NCI-H1048 (cell line): ENCODE results near the gene THAP6.
"Not testable (repeated sequence)": the region's sequence is repeated elsewhere in the genome, so short reads cannot be mapped to it uniquely, and the experiment has no call there.

ENCODE experiments used
- DNase-seq: peaks from one replicate; lab custom pipeline; 2025; lab: John Stamatoyannopoulos, UW

Gene THAP6

DNA sequence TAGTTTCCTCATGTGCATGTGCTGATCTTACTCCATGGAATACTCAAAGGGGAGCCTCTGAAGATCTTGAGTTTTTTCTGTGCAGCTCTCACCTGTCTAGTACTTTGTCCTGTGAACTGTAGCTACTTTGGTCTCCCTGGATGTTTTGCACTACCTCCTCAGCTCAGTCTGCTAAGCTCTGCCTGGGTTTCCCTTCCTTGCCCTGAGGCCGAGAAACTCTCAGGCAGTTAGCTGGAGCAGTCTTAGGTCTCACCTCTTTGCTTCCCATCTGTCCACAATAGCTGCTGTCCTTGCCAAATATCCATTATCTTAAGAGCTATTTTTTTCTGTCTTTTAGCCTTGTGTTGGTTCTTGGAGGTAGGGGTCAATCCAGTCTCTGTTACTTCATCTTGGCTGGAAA is 11.6 kb downstream of the THAP6 start:
- DNase-seq, result no peak

DNA sequence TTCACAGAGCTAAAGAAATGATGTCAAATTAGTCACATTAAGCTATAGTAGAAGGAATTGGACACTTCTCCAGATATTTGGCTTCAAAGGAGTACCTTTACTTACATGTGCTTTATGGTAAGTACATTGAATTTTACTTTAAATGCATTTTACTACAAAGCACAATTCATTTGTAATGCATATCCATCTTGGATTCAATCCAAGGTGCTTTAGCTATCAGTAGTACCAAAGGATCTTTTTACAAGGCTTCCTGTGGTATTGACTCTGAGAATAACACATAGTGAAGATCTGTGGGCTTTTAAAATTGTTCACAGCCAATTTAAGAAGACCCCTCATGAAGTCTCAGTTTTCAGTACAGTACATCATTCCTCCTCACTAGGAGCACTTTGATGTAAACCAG is 13.2 kb downstream of the THAP6 start:
- no peak for DNase-seq

DNA sequence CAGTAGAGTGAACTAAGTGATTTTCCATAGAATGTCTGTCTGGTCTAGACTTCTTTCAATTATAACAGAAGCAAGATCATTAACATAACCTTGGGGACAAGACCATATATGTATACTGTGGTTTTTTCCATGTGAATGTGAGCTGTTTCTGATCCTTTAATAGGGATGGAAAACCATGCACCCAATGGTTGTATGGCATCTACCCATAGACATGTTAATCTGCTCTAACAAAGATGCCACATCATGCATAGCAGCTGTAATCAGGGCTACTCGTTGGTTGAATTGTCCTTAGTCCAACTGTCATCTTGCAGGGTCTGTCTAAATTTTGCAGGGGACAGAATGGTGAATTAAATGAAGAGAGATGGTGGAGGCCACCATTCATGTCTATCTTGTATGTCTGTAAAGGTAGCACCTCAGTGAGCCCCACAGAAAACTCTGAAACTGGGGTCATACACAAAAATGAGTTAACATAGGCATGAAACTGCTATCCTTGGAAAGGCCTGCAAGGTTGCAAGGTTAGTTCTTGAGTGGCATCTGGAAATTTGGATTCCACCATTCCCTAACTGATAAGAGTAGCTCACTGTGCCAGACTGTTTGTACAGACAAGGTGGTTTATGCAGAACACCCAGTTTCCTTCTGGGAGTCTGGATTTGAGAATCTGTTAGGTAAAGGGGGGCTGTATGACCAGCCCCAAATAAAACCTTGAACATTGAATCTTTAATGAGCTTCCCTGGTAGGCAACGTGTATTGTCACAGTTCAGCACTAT is 16.5 kb downstream of the THAP6 start:
- no peak for DNase-seq

DNA sequence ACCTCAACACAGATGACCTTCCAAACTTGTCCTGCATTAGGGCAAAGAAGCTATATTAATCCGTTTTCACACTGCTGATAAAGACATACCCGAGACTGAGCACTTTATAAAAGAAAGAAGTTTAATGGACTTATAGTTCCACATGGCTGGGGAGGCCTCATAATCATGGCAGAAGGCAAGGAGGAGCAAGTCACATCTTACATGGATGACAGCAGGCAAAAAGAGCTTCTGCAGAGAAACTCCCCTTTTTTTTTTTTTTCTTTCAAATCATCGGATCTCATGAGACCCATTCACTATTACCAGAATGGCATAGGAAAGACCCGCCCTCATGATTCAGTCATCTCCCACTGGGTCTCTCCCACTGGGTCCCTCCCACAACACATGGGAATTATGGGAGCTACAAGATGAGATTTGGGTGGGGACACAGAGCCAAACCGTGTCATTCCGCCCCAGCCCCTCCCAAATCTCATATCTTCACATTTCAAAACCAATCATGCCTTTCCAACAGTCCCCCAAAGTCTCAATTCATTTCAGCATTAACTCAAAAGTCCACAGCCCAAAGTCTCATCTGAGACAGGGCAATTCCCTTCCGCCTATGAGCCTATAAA is 17.4 kb downstream of the THAP6 start:
- not testable (repeated sequence) for DNase-seq

DNA sequence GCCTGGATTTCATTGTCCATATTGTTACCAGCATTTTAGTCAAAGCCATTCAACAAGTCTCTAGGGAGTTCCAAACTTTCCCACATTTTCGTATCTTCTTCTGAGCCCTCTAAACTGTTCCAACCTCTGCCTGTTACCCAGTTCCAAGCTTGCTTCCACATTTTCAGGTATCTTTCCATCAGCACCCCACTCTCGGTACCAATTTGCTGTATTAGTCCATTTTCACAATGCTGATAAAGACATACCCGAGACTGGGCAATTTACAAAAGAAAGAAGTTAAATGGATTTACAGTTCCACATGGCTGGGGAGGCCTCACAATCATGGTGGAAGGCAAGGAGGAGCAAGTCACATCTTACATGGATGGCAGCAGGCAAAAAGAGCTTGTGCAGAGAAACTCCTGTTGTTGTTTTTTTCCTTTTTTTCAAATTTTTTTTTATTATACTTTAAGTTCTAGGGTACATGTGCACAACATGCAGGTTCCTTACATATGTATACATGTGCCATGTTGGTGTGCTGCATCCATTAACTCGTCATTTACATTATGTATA is 19.1 kb downstream of the THAP6 start:
- not testable (repeated sequence) for DNase-seq

DNA sequence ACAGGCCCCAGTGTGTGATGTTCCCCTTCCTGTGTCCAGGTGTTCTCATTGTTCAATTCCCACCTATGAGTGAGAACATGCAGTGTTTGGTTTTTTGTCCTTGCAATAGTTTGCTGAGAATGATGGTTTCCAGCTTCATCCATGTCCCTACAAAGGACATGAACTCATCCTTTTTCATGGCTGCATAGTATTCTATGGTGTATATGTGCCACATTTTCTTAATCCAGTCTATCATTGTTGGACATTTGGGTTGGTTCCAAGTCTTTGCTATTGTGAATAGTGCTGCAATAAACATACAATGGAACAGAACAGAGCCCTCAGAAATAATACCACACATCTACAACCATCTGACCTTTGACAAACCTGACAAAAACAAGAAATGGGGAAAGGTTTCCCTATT is 19.7 kb downstream of the THAP6 start:
- DNase-seq, result not testable (repeated sequence)

DNA sequence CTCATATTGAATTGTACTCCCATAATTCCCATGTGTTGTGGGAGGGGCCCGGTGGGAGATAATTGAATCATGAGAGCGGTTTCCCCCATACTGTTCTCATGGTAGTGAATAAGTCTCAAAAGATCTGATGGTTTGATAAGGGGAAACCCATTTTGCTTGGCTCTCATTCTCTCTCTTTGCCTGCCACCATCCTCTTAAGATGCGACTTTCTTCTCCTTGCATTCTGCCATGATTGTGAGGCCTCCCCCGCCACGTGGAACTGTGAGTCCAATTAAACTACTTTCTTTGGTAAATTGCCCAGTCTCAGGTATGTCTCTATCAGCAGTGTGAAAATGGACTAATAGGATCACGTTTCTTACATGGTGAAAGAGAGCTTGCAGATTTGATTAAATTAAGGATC is 23.0 kb downstream of the THAP6 start:
- not testable (repeated sequence) for DNase-seq

DNA sequence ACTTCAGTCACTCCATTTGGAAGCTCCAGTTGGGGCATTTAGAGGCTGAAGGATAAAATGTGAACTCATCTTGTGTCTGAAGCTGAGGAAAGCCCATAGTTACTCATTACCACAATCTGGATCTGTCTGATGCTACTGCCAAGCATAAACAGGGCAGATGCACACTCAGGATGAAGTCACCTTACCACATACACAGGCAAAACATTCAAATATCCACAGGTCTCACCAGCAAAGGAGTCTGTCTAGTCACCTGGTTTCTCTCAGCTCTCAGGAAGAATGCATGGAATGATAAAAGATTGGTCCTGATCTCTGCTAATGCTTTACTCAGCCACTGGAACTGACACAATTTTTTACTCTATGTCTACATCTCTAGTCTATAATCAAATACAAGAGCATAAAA is 28.6 kb downstream of the THAP6 start:
- no peak for DNase-seq

DNA sequence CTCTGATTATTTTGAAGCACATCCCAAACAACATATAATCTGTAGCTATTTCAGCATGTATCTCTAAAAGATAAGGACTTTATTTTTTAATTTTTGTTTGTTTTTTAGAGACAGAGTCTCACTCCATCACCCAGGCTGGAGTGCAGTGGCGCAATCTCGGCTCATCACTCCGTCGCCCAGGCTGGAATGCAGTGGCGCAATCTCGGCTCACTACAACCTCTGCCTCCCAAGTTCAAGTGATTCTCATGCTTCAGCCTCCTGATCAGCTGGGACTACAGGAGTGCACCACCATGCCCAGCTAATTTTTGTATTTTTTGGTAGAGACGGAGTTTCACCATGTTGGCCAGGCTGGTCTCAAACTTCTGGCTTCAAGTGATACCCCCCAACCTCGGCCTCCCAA is 29.9 kb downstream of the THAP6 start:
- DNase-seq, result not testable (repeated sequence)

DNA sequence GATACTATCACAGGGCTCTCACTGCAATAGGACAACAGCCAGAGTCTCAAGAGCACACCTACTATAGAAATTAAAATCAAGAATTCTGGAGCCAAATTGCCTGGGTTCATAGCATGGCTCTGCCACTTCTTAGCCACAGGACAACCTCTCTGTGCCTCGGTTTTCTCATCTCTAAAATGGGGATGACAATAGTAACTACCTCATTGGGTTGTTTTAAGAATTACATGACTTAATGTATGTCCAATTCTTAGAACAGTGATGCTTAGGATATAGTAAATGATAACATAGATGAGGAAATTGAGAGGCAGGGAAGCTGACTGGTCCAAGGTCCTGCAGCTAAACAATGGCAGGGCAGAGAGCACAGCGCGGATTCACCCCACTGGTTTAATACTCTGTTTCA is 30.6 kb downstream of the THAP6 start:
- DNase-seq, result no peak

DNA sequence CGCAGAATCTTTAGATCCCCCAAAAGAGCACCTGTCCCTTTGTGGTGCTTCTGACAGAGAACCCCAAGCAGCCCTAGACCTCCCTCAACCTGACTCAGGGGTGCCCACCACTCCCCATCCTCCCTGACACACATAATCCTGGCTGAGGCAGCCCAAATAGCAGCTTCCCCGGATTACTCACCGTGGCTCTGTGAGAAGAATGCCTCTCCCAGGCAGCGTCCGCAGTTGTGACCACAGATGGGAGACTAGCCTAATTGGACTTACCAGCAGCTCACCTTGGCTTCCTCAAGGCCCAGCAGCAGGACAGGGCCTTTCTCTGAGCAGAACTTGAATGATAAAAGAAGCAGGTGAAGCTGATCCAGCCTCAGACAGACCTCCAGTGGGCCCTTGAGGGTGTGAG is 31.3 kb downstream of the THAP6 start:
- no peak for DNase-seq

DNA sequence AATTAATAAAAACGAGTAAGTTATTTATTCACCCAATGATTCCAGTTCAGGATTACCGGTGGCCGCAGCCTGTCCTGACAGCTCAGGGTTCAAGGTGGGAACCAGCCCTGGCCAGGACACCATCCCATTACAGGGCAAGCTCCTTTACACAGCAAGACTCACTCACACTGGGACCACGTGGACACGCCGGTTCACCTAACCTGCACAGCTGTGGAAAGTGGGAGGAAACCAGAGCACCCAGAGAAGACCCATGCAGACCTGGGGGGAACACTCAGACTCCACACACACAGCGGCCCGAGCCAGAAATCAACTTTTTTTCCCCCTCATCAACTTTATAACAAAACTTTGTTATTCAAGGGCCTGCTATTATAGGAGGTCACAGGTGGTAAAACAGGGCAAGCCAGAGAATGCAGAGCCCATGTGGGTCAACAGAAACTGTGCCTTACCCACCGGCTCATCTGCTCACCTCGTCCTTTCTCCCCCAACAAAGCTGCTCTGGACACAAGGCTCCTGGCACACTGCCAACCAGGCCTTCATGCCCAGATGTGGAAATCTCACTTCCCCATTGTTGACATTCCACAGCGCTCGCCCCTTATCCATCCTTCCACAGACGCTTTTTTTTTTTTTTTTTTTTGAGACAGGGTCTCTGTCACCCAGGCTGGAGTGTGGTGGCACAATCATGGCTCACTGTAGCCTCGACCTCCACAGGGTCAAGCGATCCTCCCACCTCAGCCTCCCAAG is 33.5 kb downstream of the THAP6 start:
- no peak for DNase-seq

DNA sequence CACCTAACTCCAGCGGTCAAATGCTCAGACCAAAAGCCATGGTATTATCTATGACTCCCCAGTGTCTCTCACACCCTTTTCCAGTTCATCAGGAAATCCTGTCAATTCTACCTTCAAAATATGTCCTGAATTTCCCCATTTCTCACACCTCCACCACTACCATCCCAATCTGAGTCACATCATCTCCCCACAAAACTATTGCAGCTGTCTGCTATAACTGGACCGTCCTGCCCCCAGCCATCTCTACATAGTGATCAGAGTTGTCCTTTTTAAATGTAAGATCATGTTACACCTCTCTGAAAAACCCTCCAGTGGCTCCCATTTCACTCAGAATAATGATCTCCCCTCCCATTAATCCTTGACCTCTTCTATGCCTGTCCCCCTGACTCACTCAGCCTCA is 34.7 kb downstream of the THAP6 start:
- no peak for DNase-seq

DNA sequence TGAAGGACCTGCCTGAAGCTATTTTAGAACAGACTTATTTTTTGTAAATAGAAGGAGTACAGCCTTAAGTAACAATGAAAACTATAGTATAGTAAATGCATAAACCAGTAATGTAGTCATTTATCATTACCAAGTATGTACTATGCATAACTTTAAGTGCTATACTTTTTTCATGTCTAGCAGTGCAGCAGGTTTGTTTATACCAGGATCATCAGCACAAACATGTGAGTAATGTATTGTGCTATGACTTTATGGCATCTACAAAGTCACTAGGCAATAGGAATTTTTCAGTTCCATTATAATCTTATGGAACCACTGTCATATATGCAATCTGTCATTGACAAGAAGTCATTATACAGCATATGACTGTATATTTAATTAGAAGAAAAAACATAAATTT is 38.2 kb downstream of the THAP6 start:
- no peak for DNase-seq

DNA sequence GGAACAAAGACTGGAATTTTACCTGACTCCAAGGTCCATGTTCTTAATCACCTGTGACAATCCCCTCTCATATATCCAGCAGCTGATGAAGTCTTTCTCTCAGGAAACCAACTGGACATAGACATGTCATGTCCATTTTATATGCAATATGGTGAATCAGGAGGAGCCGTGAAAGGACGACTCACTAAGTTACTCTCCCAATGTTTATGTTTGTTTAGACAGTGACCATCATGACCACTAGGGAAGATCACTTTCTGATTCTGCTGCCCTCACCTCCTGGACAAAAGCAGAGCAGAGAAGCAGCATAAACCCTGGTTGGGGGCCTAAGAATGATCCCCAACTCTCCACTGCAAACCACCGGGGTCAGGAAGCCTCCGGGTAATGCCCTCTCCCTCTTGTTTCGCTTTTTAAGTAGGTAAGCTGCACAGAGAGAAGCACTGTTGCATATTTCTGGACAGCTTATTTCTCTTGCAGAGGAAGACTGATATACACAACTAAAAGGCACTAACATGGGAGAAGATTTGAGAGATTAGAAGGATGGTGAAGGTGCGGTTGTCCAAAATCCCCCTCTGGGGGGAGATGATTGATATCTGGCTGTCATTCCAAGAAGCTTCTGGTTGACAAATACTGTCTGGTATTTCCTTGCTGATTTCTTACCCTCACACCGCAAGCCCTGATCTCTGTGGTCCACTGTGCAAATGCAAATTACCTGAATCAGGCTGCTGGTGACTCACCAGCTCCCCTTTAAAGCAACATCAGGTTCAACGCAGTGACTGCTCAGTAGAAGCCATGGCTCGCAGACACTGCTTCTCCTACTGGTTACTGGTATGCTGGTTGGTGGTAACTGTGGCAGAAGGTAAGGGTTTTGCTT is 41.3 kb downstream of the THAP6 start, which contains the start of gene ODAPH:
Gene ODAPH (plus strand): TSS at position 773 of the 871 bp plus-strand sequence. CDS start 17 bp downstream, at position 790.
- no peak for DNase-seq

DNA sequence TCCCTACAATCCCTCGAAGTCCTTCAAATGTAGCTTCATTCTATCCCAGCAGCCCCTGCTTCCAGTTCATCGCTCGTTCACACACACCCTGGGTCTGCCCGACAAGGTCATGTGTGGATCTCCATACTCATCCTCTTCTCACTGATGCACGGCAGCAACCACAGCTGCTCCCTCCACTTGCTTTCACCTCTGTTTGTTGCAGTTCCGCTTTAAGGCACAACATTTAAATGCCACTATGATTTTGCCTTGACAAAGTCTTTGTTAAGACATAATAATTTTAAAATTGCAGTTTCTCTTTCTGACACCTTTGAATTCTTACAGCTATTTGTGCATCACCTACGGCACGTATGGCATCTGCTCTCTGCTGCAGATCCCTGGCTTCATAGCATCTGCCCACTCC is 43.4 kb downstream of the THAP6 start:
- DNase-seq, result no peak

DNA sequence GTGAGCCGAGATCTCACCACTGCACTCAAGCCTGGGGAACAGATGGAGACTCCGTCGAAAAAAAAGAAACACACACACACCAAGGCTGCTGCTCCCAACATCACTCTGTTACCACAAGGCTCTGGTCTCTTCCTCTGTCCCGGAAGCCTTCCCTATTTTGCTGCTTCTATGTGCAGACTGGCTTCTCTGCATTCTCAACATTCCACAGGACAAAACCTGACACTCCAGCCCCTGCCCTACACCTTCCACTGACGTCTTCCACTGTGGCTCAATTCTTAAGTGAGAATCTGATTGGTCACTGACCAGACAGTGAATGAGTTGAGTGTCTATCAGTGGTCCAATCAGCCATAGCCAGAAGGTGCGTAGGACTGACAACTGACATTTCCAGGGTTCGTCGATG is 47.5 kb downstream of the THAP6 start:
- DNase-seq, result no peak

DNA sequence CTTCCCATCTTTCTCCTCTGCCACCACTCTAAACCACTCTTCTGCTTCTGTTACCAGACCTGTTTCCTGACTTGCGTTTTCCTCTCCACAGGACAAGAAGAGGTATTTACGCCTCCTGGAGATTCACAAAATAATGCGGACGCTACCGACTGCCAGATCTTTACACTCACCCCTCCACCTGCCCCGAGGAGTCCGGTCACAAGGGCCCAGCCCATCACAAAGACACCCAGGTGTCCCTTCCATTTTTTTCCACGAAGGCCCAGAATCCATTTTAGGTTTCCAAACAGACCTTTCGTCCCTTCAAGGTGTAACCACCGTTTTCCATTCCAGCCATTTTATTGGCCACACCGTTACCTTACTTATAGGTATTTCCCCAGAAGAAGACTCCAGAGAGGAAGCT is 49.8 kb downstream of the THAP6 start:
- no peak for DNase-seq

DNA sequence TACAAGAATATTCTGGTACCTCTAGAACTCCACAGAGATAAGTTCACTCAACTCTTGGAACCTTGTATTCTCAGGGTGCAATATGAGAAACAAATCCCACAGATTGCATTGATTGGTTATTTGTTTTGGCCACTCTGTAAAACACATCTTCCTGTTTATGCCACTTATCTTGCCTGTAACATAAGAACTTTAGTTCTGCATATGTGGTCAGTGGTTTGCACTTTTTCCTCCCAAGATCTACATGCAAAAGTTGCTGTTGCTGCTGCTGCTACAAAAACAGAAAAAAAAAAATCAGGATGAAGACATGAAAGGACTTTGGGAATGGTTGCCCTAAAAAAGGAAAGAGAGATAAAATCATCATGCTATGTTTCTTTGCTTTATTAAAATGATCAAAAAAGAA is 51.2 kb downstream of the THAP6 start:
- no peak for DNase-seq

DNA sequence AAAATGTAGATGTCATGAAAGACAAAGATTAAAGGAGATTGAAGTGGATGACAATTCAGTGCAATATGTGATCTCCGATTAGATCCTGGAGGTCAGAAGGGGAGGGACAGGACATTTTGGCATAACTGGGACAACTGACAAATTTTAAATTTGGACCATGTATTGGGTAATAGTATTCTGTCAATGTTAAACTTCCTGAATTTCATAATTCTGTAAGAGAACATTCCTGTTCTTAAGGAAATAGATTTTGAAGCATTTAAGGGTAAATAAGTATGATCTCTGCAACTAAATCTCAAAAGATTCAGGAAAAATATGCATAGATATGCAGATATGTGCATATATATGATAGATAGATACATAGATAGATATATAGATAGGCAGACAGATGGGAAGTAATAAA is 52.6 kb downstream of the THAP6 start:
- no peak for DNase-seq

DNA sequence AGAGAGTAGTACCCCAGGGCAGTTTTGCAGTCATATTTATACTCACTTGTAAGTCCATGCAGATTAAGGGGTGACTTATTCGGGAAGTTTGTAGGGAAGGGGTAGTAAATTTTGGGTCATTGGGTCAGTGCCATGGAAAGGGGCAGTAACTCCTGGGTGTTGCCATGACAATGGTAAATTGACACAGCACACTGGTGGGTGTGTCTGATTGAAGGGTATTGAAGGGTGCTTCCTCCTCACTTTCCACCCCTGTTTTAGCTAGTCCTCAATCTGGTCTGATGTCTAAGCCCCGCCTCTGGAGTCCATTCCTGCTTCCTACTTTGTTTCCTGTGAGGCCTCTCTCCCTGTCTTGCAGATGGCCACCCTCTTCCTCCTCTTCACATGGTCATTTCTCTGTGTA is 53.5 kb downstream of the THAP6 start:
- DNase-seq, result no peak
